ENCODE data around the gene IGSF21.

The IGSF21 gene

GRCh38 chr1:18205319-18205718, 97.7 kb downstream of the IGSF21 start:
- DNase-seq (ENCODE audit: low read depth, low spot score), result no peak

- no peak for DNase-seq (ENCODE audit: low read depth, low spot score)
Measured at GRCh38 chr1:18211764-18212163, 104.2 kb downstream of the IGSF21 start.

- no peak for DNase-seq (ENCODE audit: low read depth, low spot score)
Measured at GRCh38 chr1:18217398-18218043, 109.9 kb downstream of the IGSF21 start.

GRCh38 chr1:18229625-18230024, 122.0 kb downstream of the IGSF21 start:
- no peak for DNase-seq (ENCODE audit: low read depth, low spot score)

GRCh38 chr1:18230321-18230720, 122.7 kb downstream of the IGSF21 start:
- DNase-seq (ENCODE audit: low read depth, low spot score), result no peak

- no peak for DNase-seq (ENCODE audit: low read depth, low spot score)
Measured at GRCh38 chr1:18230840-18231239, 123.2 kb downstream of the IGSF21 start.

GRCh38 chr1:18232052-18232451, 124.5 kb downstream of the IGSF21 start:
- no peak for DNase-seq (ENCODE audit: low read depth, low spot score)

GRCh38 chr1:18233176-18233864, 125.7 kb downstream of the IGSF21 start:
- DNase-seq (ENCODE audit: low read depth, low spot score), result no peak

GRCh38 chr1:18234790-18235242, 127.2 kb downstream of the IGSF21 start:
- no peak for DNase-seq (ENCODE audit: low read depth, low spot score)

GRCh38 chr1:18237371-18237770, 129.8 kb downstream of the IGSF21 start:
- no peak for DNase-seq (ENCODE audit: low read depth, low spot score)

- DNase-seq (ENCODE audit: low read depth, low spot score), result no peak
Measured at GRCh38 chr1:18238190-18238589, 130.6 kb downstream of the IGSF21 start.

GRCh38 chr1:18239671-18240070, 132.1 kb downstream of the IGSF21 start:
- no peak for DNase-seq (ENCODE audit: low read depth, low spot score)

- DNase-seq (ENCODE audit: low read depth, low spot score), result no peak
Measured at GRCh38 chr1:18240906-18241305, 133.3 kb downstream of the IGSF21 start.

GRCh38 chr1:18241891-18242290, 134.3 kb downstream of the IGSF21 start:
- DNase-seq (ENCODE audit: low read depth, low spot score), result no peak

- no peak for DNase-seq (ENCODE audit: low read depth, low spot score)
Measured at GRCh38 chr1:18243503-18244175, 136.0 kb downstream of the IGSF21 start.

GRCh38 chr1:18244762-18245161, 137.2 kb downstream of the IGSF21 start:
- no peak for DNase-seq (ENCODE audit: low read depth, low spot score)

- DNase-seq (ENCODE audit: low read depth, low spot score), result no peak
Measured at GRCh38 chr1:18245647-18246046, 138.0 kb downstream of the IGSF21 start.

- DNase-seq (ENCODE audit: low read depth, low spot score), result no peak
Measured at GRCh38 chr1:18246543-18246942, 138.9 kb downstream of the IGSF21 start.

GRCh38 chr1:18247151-18247550, 139.6 kb downstream of the IGSF21 start:
- no peak for DNase-seq (ENCODE audit: low read depth, low spot score)

GRCh38 chr1:18249631-18250030, 142.0 kb downstream of the IGSF21 start:
- DNase-seq (ENCODE audit: low read depth, low spot score), result no peak

- no peak for DNase-seq (ENCODE audit: low read depth, low spot score)
Measured at GRCh38 chr1:18253093-18253492, 145.5 kb downstream of the IGSF21 start.

- no peak for DNase-seq (ENCODE audit: low read depth, low spot score)
Measured at GRCh38 chr1:18256282-18257235, 149.0 kb downstream of the IGSF21 start.
